ENCODE results near the gene RNF224. TPM values are rescaled to one million over a fixed set of nuclear protein-coding genes. Genes with fewer than 3 reads are reported as not detected.

RNF224 gene
- polyA plus RNA-seq, 2 of the 4 experiments (the other 2 are of a cell fraction): 0.04 TPM; not detected in 1

GRCh38 chr9:137231372-137232039 lies 4.2 kb downstream of the RNF224 start (continued):
- no peak for TF ChIP-seq KDM5A (IDR thresholded peaks at IDR 0.05)
- no peak for TF ChIP-seq HMGXB4 (CRISPR knock-in tag; IDR thresholded peaks at IDR 0.05; ENCODE audit: borderline replicate concordance)

- Histone ChIP-seq H3K4me2 (no peak overlapping the region), H3K27ac (no peak overlapping the region), H3K9me3 (no peaks in the 10 kb centered on the region), H3K4me1 (peaks cover 39% of the 10 kb centered on the region), H3K4me3 (no peak overlapping the region)
- no peak for FAIRE-seq
- TF ChIP-seq SREBF2 (IDR thresholded peaks at IDR 0.05) (no peak), E2F6 (IDR thresholded peaks at IDR 0.05; ENCODE audit: borderline replicate concordance, low read depth) (no peak), MAX (IDR thresholded peaks at IDR 0.05) (no peak), ZC3H11A (IDR thresholded peaks at IDR 0.05) (no peak), KDM1A (IDR thresholded peaks at IDR 0.05; ENCODE audit: low read depth) (no peak), CEBPB (IDR thresholded peaks at IDR 0.05) (no peak)
- CTCF ChIA-PET: interaction anchor here (0.8 to 10.1 kb wide), 4 partner anchors 42 to 183 kb away, joined by 3 to 81 read pairs (median 4); partner anchors contain the start of genes ANAPC2 and SSNA1
- 93% methylated on average over 2 of the region's 10 CpGs for WGBS (ENCODE audit: missing lambda C conversion rate)
- no peak for DNase-seq (ENCODE audit: low read depth in 1 of 2, low spot score in 1 of 2)
- no peak for ATAC-seq
- POLR2A ChIA-PET: interaction anchor here (0.8 kb wide), 1 partner anchor 9 kb away, joined by 3 read pairs; the partner anchor contains the start of gene TUBB4B
Measured at GRCh38 chr9:137232101-137232500, 4.8 kb downstream of the RNF224 start.

GRCh38 chr9:137232510-137232909 lies 5.2 kb downstream of the RNF224 start:
- Histone ChIP-seq H3K4me1 (peaks cover 39% of the 10 kb centered on the region), H3K4me3 (no peak overlapping the region), H3K9me3 (no peaks in the 10 kb centered on the region), H3K4me2 (no peak overlapping the region), H3K27ac (no peak overlapping the region)
- TF ChIP-seq USF2 (IDR thresholded peaks at IDR 0.05): no peak
- TF ChIP-seq RAD21 (conservative IDR thresholded peaks at IDR 0.05 in 1 of 2, IDR thresholded peaks at IDR 0.05 in 1 of 2): no peak
- TF ChIP-seq CHD2 (IDR thresholded peaks at IDR 0.05; ENCODE audit: low read length, partially characterized antibody): no peak
- no peak for TF ChIP-seq GATA3 (IDR thresholded peaks at IDR 0.05; ENCODE audit: borderline replicate concordance)
- TF ChIP-seq HOXB13 (CRISPR knock-in tag; IDR thresholded peaks at IDR 0.05; ENCODE audit: low read depth): no peak
- TF ChIP-seq EP300 (IDR thresholded peaks at IDR 0.05): no peak
- no peak for TF ChIP-seq FOSL2 (IDR thresholded peaks at IDR 0.05)
- no peak for TF ChIP-seq FOSL2 (CRISPR knock-in tag; IDR thresholded peaks at IDR 0.05)
- no peak for TF ChIP-seq BCL3 (IDR thresholded peaks at IDR 0.05)
- ChIA-PET CTCF (interaction anchor here (0.8 to 8.6 kb wide), 5 partner anchors 16 to 183 kb away, joined by 3 to 71 read pairs (median 4); a partner anchor contains a TSS), POLR2A (no interaction called here)
- DNase-seq (ENCODE audit: low read depth in 1 of 2, low spot score in 1 of 2) (no peak), ATAC-seq (no peak), FAIRE-seq (no peak)
- WGBS (ENCODE audit: missing lambda C conversion rate): 88% methylated on average over 14 of the region's 24 CpGs
